ACHN (cell line): ENCODE measurements around the gene GTF2E1.

Experiments
- DNase-seq: peaks from one replicate; pipeline ENCODE4 v3.0.0-alpha.2; 2015
- in situ Hi-C: cut with HindIII; loops from 2 replicates; pipeline ENCODE4 v1.10.0; 2017; ENCODE audit warnings: low sequenced_read_pairs, low pct_ligation_motif_present, low pct_unique_long_range_greater_than_20kb

GTF2E1 gene

DNA sequence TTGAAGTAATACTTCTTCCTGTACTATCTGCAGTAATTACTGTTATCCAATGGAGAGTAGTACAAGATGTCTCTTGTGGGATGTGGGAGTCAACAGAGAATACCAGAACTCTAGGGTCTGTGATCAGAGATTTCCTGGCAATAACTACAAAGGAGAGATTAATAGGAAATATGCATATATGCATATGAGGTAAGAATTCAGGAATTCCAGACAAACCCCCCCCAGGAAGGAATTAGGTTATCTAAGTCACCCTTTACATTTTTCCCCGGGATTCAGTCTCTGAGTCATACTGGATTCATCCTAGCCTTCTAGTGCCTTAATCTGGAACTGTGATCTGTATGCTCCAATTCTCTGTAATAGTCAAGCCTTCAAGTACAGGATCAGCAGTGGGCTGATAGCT lies 49.4 kb downstream of the GTF2E1 start:
- in situ Hi-C loops = no loop called here
- DNase-seq = peak; percentile 27

DNA sequence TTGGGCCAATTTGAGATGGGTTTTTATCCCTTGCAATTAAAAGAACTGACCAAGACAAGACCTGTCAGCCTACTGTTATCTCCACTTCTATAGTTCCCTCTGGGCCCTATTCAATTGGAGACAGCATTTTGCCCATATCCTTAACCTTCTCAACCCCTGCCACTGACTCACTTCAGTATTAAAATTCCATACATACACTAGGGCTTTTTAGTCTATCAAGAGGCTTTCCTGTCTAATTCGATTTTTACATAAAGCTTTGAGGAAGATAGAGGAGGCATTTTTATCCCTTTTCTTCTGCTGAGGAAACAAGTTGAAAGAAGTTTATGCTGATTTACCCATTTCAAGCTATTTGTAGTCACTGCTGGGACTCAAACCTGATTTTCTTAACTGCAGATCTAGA lies 51.1 kb downstream of the GTF2E1 start:
- in situ Hi-C loops = no loop called here

DNA sequence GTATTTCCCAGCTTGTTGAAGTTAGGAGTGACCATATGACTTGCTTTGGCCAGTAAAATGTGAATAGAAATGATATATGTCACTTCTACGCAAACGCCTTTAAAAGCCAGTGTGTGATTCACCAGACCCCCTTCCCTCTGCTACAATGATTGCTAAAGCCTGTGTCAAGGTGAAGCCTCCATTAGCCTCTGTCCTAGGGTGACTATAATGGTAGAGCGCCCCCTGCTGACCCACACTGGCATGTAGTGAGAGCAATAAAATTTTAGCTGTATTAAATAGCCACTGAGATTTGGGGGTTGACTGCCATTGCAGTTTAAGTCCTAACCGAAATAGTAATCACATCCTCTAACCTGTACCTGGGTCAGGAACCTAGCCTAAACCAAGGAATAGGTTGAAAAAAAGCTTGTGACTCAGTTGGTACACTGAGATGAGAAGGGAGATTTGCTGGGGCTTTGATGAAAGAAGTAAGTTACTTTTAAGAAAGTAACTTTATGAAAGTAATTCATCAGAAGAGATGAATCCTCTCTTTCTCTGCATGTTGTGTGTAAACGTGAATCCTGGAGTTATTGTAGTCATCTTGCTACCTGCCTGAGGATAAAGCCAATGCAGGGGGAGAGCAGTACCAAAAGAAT lies 52.6 kb downstream of the GTF2E1 start:
- in situ Hi-C loops = no loop called here
- peak; percentile 73 for DNase-seq

More for the DNA sequence above, 51.1 kb downstream of the GTF2E1 start:
- DNase-seq = no peak

DNA sequence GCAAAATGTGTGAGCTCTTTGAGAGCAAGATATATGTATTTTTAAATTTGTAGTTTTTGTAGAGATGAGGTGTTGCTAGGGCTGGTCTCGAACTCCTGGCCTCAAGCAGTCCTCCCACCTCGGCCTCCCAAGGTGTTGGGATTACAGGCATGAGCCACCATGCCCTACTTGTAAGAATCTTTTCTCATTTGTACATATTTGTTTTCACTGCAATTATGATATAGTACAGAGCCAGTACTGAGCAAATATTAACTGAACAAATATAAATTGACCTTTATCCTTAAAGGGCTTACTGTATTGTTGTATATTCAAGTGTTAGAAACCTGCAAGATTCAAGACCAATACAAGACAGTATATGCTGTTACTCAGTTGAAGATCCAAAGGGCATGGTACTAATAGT lies 53.4 kb downstream of the GTF2E1 start:
- DNase-seq = no peak
- in situ Hi-C loops = no loop called here

DNA sequence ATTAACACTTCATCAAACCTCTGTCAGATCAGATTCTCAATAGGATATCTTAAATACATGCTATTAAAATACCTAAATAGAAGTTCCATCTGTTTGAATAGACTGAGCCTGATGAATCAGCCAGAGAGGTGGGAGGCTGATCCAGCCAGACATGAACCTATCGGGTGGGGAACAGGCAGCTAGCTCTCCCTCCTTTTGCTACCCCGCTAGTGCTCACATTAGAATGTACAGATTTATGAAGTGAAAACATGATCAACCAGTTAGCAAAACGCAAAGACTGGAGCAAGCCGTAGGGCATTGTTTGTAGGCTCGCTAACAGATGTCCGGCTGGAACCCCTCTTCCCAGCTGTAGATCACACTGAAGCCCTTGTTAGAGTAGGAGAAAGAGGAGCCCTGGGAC lies 54.4 kb downstream of the GTF2E1 start:
- in situ Hi-C loops = no loop called here
- no peak for DNase-seq

DNA sequence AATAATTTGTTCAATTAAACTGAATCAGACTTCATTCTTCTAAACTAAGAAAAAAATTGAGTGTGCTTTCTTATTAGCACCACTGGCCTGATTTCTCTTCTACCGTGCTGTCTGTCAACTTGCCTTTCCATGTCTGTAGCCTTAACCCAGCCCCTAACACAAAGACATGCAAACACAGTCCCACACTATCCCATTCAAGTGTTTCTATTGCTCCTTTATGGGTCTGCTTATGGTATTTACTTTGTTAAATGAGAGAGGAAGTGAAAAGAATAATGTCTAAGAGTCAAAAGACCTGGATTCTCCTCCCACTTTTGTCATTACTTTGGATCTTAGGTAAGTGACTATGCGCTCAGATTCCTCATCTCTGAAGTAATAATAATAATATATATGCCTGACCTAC lies 55.3 kb downstream of the GTF2E1 start:
- in situ Hi-C loops = no loop called here
- DNase-seq = no peak

DNA sequence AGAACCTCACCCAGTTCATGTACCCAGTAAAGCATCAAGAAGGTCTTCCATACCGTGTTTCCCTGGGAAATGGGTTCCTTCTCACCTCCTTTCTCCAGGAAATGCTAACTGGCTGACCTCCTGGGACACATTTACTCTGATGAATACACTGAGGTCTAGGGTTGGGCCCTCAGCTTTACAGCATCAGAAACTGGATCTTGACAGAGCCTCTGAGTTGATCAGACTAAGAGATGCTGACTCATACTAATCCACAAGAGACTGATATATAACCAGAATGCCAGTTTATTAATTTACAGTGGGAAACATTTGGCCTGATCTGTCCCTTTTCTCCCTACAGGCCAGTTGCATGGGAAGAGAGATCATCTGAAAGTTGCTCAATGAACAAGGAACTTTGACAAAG lies 55.8 kb downstream of the GTF2E1 start:
- DNase-seq = no peak
- in situ Hi-C loops = no loop called here

DNA sequence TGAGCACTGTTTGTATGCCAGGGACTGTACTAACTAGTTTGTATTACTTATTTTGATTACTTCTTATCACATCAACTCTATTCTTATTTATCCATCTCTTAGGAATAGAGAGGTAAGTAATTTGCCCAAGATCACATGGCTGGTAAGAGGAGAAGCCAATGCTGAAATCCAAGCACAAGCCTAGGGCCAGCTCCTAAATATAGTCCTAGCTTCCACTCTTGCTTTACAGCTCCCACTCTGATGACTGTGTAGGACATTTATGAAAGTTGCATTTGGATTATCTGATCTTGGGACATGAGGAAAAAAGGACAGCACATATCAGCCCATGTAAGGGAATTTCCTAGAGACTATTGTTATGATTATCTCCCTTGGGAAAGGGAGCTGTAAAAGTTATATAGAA lies 58.1 kb downstream of the GTF2E1 start:
- in situ Hi-C loops = no loop called here
- no peak for DNase-seq

DNA sequence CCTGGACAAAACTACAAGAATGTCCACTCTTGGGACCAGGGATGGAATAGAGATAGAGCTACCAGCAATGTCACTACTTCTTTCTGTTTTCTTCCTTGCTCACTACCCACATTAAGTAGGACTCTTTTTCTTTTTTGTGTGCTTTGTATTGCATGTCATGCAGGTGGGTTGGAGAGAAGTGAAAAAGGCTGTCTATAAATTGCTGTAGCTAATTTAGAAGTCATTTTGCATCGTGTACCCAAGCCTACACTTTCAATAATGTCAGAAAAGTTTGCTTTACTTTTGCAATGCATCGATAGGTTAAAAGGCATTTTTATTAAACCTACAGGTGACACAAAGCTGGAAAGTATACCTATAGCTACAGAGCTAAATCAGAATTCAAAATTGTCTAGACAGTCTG lies 58.9 kb downstream of the GTF2E1 start:
- DNase-seq = no peak
- in situ Hi-C loops = no loop called here

DNA sequence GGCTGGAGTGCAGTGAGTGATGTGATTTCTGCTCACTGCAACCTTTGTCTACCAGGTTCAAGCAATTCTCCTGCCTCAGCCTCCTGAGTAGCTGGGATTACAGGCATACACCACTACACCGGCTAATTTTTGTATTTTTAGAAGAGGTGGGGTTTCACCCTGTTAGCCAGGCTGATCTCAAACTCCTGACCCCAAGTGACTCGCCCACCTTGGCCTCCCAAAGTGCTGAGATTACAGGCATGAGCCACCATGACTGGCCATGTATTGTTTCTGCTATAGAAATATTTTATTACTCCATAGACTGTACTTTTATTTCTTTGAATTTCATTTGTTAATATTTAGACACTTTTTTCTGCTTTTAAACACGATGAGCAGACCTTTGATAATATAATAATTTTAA lies 60.4 kb downstream of the GTF2E1 start:
- no peak for DNase-seq
- in situ Hi-C loops = no loop called here

DNA sequence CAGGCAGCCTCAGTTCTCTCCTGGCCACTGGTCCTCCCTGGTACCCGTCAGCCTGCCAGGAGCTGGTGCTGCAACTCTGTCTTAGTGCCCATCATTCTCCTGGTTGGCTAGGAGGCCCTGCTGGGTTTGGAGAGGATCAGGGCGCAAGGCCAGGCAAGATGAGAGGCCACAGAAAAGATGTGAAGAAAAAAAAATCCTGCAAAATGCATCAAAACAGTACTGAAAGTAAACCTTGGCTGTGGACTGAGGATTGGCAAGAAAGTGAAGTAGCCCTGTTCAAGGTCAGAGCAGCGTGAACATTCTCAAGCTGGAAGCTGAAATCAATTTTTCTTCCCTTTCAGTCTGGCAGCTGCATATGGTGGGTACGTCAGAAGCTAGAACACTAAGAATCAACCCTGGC lies 74.2 kb downstream of the GTF2E1 start:
- DNase-seq = no peak
- in situ Hi-C loops = no loop called here

DNA sequence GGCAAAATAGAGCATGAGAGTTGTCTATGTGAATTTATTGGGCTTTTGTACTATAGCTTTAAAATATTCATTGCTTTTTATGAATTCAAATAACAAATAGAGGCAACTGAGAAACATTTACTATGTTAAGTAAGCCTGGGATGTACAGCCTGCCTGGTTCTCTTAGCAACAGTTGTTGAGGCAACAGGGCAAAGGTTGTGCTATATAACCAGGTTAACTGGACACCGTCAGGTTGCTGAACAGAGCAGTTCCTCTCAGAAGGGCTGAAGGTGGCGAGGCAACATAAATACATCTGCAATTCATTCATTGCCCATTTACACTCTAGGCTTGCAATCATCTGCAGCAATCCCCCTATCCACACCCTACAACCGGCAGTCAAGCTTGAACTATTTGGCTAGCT lies 78.2 kb downstream of the GTF2E1 start:
- in situ Hi-C loops = no loop called here
- DNase-seq = no peak

DNA sequence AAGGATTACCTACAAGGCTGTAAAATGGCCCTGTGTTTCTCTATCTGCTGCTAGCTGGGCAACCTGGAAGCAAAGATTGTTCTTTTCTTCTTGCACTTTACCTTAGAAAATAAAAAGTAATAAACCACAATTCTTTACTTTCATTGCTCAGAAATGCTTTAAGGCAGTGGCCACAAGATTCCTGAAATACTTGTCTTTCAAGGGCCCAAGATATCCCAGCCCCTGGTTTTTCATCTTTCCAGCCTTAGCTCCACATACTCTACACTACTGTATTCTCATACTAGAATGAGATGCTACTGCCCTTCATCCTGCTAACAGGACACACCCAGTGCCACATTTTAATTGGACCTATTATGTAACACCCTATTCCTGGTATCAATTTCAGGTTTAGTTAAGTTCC lies 78.9 kb downstream of the GTF2E1 start:
- in situ Hi-C loops = no loop called here

DNA sequence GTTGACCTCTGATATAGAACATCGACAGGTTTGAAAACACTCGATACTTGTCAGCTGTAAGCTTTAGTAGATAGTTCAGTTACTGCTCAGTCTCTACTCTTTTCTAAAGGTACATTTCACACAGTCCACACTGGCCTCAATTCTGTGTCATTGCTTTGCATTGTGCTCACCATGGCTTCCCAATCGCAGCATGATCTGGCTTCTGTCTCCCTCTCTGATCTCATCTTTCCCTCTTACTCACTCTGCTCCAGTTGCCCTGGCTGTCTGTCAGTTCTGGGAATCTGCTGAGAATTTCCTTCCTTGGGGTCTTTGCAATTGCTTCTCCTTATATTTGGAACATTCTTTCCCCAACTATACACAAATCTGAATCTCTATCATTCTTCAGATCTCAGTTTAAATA lies 80.6 kb downstream of the GTF2E1 start:
- no peak for DNase-seq
- in situ Hi-C loops = no loop called here

More for the DNA sequence above, 78.9 kb downstream of the GTF2E1 start:
- DNase-seq = peak; percentile 2

DNA sequence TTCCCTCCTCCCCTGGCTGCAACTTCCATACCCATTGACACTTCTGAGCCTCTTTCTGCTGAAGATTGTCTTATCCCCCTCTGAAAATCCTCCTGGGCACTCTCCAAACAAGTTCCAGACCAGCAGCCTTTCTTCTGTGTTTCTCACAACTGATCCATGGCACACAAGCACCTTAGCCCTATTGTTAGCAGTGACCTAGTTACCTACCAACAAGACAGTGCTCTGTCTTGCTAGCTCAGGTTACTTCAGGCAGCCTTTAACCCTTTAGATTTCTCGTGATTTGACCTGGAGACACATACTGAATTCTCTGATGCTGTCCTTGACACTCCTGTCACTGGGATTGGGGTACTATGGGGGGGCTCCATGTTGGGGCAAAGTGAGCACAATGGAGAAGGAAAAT lies 82.1 kb downstream of the GTF2E1 start:
- no peak for DNase-seq
- in situ Hi-C loops = no loop called here

DNA sequence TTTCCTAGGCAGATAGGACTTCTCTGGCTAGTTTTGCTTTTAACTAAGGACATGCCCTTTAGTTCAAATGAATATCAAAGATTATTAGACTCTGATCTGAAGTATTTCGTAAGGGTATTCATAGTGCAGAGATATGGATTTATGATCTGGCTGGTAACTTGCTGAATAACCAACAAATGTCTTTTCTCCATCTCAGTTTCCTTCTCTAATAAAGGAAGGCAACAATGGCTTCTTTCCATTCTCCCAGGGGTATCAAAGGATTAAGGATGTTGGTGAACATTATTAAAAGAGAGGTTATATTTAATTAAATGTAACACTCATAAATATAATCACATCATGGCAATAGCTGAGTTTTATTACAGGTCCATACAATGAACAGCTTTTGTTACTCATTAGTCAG lies 86.3 kb downstream of the GTF2E1 start:
- in situ Hi-C loops = no loop called here
- DNase-seq = no peak

DNA sequence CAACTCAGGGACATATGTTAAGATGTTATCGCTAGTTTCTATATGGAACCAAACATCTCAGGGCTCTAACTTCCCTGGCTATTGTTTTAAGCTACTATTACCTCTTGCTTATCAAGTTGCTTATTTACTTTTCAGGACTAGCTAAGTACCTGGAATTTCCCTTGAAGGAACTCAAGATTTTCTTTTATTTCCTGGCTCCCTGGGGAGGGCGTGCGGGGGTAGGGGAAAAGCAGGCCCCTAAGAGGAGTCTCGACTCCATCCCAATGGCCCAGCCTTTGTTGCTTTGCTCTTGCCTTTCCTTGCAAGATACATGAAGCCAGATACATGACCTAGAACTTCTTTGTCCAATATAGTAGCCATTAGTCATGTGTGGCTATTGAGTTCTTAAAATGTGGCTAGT lies 88.5 kb downstream of the GTF2E1 start:
- in situ Hi-C loops = no loop called here
- no peak for DNase-seq
